HG03460 (cell line): ENCODE data around the gene GTPBP6.
"Not testable (repeated sequence)": the region's sequence is repeated elsewhere in the genome, so short reads cannot be mapped to it uniquely, and the experiment has no call there.

Source experiments
- ATAC-seq: cut with Tn5 transposase; IDR thresholded peaks from one replicate; pipeline ENCODE4 v1.9.1; 2021; ENCODE audit not compliant: unreplicated experiment

GTPBP6 gene

DNA sequence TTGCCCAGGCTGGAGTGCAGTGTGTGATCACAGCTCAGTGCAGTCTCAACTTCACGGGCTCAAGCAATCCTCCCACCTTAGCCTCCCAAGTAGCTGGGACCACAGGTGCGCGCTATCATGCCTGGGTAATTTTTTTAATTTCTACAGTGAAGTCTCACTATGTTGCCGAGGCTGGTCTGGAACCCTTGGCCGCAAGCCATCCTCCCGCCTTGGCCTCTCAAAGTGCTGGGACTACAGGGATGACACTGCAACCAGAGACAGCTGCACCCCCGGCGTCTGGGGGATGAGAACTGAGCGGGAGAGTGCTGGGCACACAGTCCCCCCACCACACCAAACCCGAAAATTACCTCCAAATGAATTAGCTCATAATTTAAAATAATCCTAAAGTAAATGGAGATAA lies 33.1 kb upstream of the GTPBP6 start:
- ATAC-seq = no peak

DNA sequence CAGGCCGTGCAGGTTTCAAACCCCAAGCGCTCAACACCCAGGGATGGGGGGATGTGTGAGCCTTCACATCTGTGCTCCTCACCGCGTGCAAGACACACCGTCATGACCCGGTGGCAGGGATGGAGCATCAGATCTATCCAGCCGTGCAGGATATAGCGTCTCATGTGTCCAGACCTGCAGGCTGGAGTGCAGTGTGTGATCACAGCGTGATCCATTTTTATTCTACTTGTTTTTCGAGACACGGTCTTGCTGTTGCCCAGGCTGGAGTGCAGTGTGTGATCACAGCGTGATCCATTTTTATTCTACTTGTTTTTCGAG lies 32.7 kb upstream of the GTPBP6 start:
- not testable (repeated sequence) for ATAC-seq

DNA sequence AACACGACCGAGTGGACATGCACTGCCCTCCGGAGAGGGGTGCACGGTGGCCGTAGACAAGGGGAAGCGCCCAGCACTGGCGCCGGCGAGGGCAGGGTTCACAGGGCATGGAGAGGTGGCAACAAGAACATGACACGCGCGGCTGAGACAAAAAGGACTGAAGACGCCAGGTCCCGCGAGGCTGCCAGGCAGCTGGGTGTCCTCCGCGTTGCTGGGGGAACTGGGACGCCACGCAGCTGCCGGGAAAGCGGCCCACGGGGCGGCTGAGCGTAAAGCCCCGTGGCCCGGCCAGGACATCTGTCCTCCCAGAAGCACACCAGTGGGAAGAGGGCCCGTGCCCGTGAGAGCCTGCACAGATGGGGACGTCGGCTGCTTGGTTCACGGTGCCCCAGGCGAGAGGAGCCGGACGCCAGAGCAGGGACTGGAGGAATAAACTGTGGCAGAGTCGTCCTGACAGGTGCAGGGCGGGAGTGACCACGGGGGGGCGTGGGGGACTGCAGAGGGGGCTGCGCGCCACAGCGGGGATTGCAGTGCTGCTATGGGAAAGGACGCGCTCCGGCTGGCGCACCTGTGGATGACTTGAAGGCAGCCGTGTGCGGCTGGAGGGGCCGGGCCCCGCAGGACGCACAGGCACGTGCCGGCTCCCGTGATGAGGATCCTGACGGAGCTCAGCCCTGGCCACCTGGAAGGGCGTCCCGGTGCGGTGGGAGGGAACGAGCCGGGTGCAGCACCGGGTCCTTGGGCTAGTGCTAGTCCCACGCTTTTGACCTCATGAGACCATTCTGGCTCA lies 32.1 kb upstream of the GTPBP6 start:
- ATAC-seq = no peak

DNA sequence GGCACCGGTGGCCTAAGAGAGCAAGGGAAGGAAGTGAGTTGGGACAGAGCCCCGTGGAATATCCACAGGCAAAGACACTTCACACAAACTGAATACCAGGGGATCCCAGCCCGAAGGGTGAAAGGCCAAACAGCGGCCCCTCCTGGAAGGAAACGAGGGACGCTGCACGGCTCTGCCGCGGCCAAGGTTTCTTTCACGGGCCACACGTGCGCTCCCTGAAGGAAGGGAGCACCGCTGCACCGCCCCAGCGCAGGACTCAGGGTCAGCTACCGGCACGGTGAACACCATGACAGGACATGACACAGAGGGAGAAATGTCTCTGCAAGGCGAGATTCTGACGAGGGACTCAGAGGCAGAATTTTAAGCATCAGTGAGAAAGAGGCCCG lies 31.5 kb upstream of the GTPBP6 start:
- no peak for ATAC-seq

DNA sequence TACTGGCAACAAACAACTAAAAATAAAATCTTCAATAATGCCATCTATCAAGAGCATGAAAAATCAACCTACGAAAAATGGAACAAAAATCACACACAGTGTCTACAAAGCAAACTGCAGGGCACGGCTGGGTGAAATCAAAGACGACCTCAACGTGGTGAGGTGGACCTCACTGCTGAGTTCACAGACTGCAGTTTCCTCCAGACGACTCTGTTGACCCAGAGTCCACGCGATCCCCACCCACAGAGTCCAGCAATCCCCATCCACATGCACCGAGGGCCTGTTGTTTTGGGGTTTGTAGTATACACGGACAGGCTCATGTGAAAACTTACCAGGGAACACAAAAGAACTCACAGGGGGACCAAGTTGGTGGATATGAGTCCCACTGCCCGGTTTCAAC lies 31.1 kb upstream of the GTPBP6 start:
- no peak for ATAC-seq

DNA sequence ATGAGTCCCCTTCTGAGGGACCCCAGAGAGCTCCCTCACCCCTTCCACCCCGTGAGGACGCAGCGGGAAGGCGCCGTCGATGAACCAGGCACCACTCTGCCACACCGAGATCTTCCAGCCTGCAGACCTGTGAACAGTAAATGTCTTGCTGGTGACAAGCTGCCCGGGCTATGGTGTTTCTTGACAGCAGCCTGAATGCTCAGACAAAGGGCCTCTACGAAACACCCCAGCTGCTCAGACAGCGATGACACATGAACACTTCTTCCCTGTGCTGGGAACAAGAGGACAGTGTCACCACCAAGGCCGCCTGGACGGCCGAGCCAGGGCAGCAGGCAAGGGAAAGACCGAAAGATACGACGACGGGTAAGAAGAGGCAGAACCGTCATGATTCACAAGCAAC lies 30.6 kb upstream of the GTPBP6 start:
- no peak for ATAC-seq

GRCh38 chrX:348461-349117 lies 30.0 kb upstream of the GTPBP6 start:
- no peak for ATAC-seq

GRCh38 chrX:347351-348117 lies 28.9 kb upstream of the GTPBP6 start:
- ATAC-seq = no peak

GRCh38 chrX:346034-346813 lies 27.6 kb upstream of the GTPBP6 start:
- ATAC-seq = no peak

- ATAC-seq = no peak
These were observed 26.7 kb upstream of the GTPBP6 start for GRCh38 chrX:345020-345925.

DNA sequence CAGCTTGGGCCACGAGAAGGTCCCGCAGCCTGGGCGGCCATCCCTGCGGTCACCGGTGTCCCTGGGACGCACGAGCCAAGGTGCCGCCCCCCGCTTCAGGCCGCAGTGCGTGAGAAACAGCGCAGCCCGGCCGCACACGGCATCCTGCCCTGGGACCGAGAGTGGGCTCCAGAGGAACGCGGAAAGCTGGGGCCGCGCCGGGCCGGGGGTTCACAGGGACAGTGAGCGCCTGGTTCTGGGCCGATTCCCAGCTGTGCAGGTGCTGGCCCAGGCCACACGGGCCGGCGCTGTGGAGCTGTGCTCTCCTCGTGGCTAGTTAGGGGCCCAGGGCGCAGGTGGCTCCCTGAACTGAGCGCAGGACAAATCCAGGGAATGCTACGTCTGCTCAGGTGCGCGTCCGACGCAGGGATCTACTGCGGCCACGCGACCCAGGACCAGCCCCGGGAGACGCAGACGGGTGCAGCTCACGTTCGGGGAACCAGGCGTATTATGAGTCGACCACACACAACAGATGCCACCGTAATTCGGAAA lies 25.8 kb upstream of the GTPBP6 start:
- ATAC-seq = no peak

DNA sequence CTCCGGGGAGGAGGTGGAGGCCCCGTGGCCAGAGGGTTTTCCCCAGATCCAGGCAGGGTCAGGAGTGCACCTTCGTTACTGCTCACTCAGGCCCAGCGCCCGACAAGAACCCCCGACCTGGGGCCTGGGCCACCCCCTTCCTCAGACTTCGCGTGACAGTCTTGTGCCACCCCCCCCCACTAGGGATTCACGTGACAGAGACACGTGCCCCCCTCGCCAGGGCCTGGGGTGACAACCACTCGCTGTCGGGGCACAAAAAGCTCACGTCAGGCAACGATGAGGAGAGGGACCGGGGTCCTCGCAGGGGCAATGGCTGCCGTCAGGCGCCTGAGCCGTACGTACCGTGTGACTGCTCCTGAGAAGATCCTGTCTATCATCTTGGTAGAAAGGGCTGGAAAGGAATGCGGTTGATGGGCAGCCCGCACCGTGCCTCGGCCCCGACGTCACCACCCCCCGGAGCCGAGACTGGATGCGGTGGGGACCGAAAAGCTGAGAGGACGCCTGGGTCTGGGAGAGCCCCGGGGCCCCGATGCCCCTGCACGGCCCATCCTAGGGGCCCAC lies 23.0 kb upstream of the GTPBP6 start:
- no peak for ATAC-seq

DNA sequence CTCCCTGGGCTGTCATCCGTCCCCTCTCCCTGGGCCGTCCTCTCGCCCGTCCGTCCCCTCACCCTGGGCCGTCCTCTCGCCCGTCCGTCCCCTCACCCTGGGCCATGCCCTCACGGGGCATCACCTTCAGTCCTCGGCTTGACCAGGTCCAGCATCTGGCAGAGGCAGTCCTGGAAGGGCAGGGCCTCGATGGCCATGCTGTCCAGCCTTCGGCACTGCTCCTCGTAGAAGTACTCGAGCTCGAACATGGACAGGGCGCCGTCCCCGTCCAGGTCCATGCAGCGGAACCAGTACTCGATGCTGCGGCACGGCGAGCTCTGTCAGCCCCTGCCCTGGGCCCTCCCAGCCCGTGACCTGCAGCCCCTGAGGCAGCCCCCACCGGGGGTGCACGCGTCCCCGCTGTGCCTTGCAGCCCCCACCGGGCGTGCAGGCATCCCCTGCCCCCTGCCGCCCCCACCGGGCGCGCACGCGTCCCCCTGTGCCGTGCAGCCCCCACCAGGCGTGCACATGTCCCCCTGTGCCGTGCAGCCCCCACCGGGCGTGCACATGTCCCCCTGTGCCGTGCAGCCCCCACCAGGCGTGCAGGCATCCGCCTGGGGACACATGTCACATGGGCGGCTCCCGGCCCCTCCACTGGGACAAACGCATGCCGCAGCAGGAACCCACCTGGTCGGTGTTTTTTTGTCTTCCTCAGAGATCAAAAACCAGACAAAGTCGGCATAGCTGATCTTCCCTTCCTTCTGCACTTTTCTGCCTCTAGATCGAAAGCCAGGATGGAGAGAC lies 22.2 kb upstream of the GTPBP6 start:
- ATAC-seq = no peak

- ATAC-seq = no peak
These were observed 21.5 kb upstream of the GTPBP6 start for GRCh38 chrX:340121-340520.

- no peak for ATAC-seq
These were observed 20.3 kb upstream of the GTPBP6 start for GRCh38 chrX:338836-339400.

DNA sequence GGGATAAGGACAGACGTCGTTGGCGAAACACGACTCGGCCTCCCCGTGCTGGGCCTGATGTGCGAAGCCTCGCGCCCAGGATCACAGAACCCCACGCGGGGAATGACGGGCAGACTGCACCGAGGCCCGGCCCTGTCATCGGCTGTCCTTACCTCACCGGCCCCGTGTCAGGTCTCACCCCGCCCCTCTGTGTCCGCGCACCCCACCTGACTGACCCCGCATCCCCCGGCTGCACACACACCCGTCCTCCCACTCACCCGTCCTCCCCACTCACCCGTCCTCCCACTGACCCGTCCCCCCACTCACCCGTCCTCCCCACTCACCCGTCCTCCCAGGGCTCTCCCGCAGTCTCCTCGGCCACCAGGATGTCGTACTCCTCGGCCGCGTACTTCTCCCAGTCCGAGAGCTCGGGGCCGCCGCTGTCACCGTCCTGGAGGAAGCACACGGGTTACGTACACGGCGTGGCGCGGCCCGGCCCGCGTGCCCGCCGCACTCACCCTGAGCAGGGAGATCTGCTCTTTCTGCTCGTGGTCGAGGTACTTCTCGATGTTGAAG lies 19.8 kb upstream of the GTPBP6 start:
- no peak for ATAC-seq

DNA sequence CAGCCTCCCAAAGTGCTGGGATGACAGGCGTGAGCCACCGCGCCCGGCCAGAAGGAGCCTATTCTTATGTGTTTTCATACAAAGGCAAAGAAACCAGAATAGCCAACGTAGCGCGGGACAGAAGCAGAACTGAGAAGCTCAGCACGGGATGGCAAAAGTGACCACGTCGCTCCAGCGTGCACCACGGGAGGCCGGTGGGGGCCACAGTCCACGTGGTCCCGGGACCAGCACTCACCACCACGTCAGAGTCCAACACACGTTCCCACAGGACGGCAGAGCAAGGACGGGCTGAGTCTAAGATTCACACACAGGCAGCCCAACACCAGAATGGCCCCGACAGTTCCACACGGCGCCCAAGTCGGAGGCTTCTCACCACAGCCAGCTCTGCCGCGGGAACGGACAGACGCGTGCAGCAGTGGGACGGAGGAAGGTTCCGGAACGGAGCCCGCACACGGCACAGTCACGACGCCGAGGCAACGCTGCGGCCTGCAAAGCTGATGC lies 18.8 kb upstream of the GTPBP6 start:
- ATAC-seq = no peak

- ATAC-seq = no peak
These were observed 17.6 kb upstream of the GTPBP6 start for GRCh38 chrX:336227-336626.
